GM12865 (cell line): Measurements from ENCODE around the gene C19orf44.

ENCODE experiments used
- DNase-seq: peaks from one replicate; pipeline ENCODE4 v3.0.0; 2010; ENCODE audit warnings: low read depth
- H3K4me3 ChIP-seq: 2 replicates; pipeline ENCODE4 v1.5.1; 2011; ENCODE audit warnings: mild to moderate bottlenecking, low read depth, low read length, control low read depth
- TF ChIP-seq, protein P1 (sequence below): IDR thresholded peaks from 2 replicates; pipeline ENCODE4 v1.5.1; 2011; ENCODE audit warnings: low read length, control low read depth, low read depth, inconsistent platforms; ENCODE audit not compliant: insufficient read depth; ENCODE audit errors: missing control alignments

C19orf44 gene

DNA sequence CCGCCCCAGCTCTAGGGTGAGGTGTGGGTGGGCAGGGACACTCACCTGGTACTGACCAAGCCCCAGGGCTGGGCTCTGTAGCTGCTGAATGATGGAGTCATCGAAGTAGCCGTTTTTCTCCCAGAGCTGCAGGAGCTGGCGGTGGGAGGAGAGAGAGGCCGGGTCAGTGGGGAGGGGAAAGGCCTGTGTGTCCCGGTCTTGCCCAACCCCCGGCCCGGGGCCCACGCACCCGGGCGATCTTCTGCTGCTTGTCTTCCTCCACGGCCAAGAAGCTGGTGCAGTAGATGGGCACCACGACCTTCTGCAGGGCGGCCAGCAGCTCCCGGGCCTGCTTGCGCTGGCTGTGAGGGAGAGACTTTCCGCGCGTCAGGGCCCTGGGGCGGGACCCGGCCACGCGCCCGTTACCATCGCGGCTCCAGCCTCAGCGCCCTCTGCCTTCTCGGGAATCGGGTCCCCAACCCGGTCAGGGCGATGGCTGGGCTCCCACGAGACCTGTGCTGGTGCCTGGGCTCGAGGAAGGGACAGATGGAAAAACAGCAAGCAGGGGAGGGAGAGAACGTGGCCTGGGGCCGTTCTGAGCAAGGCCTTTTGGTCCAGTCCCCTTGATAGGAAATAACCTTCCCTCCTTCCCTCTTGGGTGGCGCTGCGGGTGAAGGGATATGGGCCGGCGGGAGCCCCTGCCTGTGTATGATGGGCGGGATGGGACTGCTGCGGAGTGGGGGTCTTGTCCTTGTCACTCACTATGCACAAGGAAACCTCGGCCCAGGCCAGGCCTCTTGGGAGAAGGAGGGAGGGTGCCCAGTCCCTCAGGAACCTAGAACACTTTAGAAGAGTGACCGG lies 34.6 kb downstream of the C19orf44 start:
- DNase-seq = no peak
- H3K4me3 ChIP-seq = no peak overlapping the region
- TF ChIP-seq, protein P1, sequence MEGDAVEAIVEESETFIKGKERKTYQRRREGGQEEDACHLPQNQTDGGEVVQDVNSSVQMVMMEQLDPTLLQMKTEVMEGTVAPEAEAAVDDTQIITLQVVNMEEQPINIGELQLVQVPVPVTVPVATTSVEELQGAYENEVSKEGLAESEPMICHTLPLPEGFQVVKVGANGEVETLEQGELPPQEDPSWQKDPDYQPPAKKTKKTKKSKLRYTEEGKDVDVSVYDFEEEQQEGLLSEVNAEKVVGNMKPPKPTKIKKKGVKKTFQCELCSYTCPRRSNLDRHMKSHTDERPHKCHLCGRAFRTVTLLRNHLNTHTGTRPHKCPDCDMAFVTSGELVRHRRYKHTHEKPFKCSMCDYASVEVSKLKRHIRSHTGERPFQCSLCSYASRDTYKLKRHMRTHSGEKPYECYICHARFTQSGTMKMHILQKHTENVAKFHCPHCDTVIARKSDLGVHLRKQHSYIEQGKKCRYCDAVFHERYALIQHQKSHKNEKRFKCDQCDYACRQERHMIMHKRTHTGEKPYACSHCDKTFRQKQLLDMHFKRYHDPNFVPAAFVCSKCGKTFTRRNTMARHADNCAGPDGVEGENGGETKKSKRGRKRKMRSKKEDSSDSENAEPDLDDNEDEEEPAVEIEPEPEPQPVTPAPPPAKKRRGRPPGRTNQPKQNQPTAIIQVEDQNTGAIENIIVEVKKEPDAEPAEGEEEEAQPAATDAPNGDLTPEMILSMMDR = no peak

DNA sequence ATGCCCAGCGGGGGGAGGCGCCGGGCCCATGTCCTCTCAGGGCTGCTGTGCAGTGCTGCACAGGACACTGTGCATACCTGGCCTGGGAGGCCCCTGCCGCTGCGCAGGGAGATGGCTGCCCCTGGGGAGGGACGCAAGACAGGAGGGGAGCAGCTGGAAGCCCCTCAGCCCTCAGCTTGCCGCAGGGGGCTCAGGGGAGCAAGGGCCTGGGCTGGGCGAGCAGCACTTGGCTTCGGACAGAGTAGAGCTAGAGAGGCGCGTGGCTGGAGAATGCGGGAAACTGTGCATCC lies 35.1 kb downstream of the C19orf44 start:
- no peak for DNase-seq
- no peak overlapping the region for H3K4me3 ChIP-seq
- TF ChIP-seq, protein P1 = no peak

DNA sequence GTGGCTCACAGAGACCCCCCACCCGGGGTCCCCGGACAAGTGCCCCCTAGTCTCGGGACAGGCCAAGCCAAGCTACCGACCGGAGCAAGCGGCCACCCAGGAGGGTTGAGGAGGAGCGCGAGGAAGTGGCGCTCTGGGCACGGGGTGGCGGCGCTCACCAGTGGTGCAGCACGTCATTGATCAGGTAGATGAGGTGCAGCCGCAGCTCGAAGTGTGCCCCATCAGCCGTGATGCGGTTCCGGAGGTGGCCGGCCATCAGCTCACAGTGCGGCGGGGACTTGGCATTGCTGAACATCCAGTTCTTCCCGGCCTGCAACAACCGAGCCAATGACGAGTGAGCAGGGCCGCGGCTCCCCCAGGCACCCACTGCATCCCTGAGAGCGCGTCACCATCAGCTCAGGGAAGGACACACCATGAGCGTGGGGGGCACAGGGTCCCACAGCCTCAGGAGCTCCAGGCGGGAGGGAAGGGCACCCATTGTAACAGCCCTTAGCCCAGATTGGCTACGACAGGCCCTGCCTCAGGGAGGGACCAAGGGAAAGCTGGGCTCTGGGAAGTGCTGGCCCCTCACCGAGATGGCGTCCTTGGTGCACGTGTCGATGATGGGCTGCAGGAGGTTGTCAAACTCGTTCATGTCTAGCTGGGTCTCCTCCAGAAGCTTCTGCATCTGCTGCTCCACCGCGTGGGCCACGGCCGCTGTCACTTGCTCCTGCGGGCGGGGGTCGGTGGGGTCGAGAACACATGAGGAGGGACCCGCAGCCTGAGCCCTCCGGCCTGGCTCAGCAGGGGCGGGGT lies 36.4 kb downstream of the C19orf44 start:
- H3K4me3 ChIP-seq = no peak overlapping the region
- TF ChIP-seq, protein P1 = no peak
- DNase-seq = no peak

- TF ChIP-seq, protein P1 = no peak
- no peak for DNase-seq
- no peak overlapping the region for H3K4me3 ChIP-seq
These were observed 39.2 kb downstream of the C19orf44 start for GRCh38 chr19:16535381-16535780.

- TF ChIP-seq, protein P1 = no peak
- H3K4me3 ChIP-seq = no peak overlapping the region
- no peak for DNase-seq
These were observed 39.9 kb downstream of the C19orf44 start for GRCh38 chr19:16536130-16536529.

DNA sequence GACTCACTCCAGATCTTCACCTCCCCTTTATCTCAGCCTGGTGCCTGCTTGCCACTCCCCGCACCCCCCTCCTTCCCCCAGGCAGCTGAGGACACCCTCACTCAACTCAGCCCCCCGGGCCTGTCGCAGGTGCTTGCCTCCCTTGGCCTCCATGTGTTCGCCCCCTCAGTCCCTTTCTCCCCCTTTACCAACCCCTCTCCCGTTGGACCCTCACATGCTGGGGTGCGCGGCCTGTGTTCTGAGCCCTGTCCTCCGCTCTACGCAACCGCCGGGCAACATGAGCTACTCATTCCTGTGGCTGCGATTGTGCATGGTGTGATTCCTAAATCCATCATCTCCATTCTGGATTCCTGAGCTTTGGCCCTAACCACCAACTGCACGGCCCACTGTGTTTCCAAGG lies 40.9 kb downstream of the C19orf44 start:
- H3K4me3 ChIP-seq = no peak overlapping the region
- no peak for DNase-seq
- TF ChIP-seq, protein P1 = no peak
